Activated T-cell treated with anti-CD3 and anti-CD28 coated beads, Interleukin-2, amount 50 U/mL, for 72 hours (primary cell): ENCODE measurements around the gene MAN2A1. TPM values are rescaled to one million over a fixed set of nuclear protein-coding genes. Genes with fewer than 3 reads are reported as not detected.
A peak's percentile ranks its signal among the peaks of the same experiment; 100 is the strongest.
"Not testable (repeated sequence)": the region's sequence is repeated elsewhere in the genome, so short reads cannot be mapped to it uniquely, and the experiment has no call there.

Source experiments
- ATAC-seq, 2 donors: fragments of 150-1000 bp; cut with Tn5 transposase; replicated peaks in 1 of 2; 2 replicates each; pipeline ENCODE4 v1.10.0; 2021; ENCODE audit warnings: moderate library complexity in 2 of 2, mild to moderate bottlenecking in 1 of 2
- DNase-seq, 2 donors: peaks; one replicate each; pipeline ENCODE4 v3.0.0; 2021 to 2022; ENCODE audit warnings: mixed read lengths in 1 of 2
- H3K27ac Mint-ChIP-seq: one replicate; pipeline ENCODE4 v1.8.0; 2022; ENCODE audit warnings: mild to moderate bottlenecking, moderate library complexity, mixed read lengths
- H3K27me3 Mint-ChIP-seq: one replicate; pipeline ENCODE4 v1.8.0; 2022; ENCODE audit warnings: low read depth, mixed read lengths
- H3K36me3 Mint-ChIP-seq, 2 donors: one replicate each; pipeline ENCODE4 v1.8.0; 2022; ENCODE audit warnings: mixed read lengths in 2 of 2, mild to moderate bottlenecking in 1 of 2; ENCODE audit not compliant: insufficient read depth in 2 of 2
- H3K4me1 Mint-ChIP-seq: one replicate; pipeline ENCODE4 v1.8.0; 2022; ENCODE audit warnings: low read depth, mixed read lengths
- H3K4me3 Mint-ChIP-seq, 2 donors: one replicate each; pipeline ENCODE4 v1.8.0; 2022; ENCODE audit warnings: mild to moderate bottlenecking in 2 of 2, mixed read lengths in 2 of 2, moderate library complexity in 2 of 2
- H3K9me3 Mint-ChIP-seq, 2 donors: one replicate each; pipeline ENCODE4 v1.8.0; 2022; ENCODE audit warnings: mixed read lengths in 2 of 2
- total RNA-seq, 2 donors: library from RNA; stranded (reverse); gene quantifications; one replicate each; pipeline ENCODE4 v1.2.3, GENCODE V29; 2022

The MAN2A1 gene
- total RNA-seq, 2 donors from 2014 or later: 47.4 to 48.8 TPM

- DNase-seq (no peak), ATAC-seq (no peak)
- peaks cover 13 to 39% of the 10 kb centered on the region in 2 donors for H3K36me3 Mint-ChIP-seq
- no peaks in the 10 kb centered on the region for H3K27me3 Mint-ChIP-seq
- peak overlapping the region; percentile 50 for H3K27ac Mint-ChIP-seq
- no peaks in the 10 kb centered on the region for H3K4me1 Mint-ChIP-seq
- H3K9me3 Mint-ChIP-seq: peaks cover 0 to 6% of the 10 kb centered on the region in 2 donors
- no peak overlapping the region for H3K4me3 Mint-ChIP-seq
Measured at GRCh38 chr5:109830955-109831502, 141.3 kb downstream of the MAN2A1 start.

- H3K36me3 Mint-ChIP-seq: peaks cover 14 to 35% of the 10 kb centered on the region in 2 donors
- not testable (repeated sequence) for H3K4me3 Mint-ChIP-seq, H3K27ac Mint-ChIP-seq, ATAC-seq, H3K9me3 Mint-ChIP-seq, H3K27me3 Mint-ChIP-seq, H3K4me1 Mint-ChIP-seq, DNase-seq
Measured at GRCh38 chr5:109832207-109833188, 142.8 kb downstream of the MAN2A1 start.

GRCh38 chr5:109833946-109834345, 144.2 kb downstream of the MAN2A1 start:
- no peak for DNase-seq
- no peak for ATAC-seq
- Mint-ChIP-seq H3K27ac (no peak overlapping the region), H3K36me3 (peaks cover 14 to 33% of the 10 kb centered on the region in 2 donors), H3K9me3 (peaks cover 0 to 2% of the 10 kb centered on the region in 2 donors), H3K27me3 (no peaks in the 10 kb centered on the region), H3K4me1 (no peaks in the 10 kb centered on the region), H3K4me3 (no peak overlapping the region)

GRCh38 chr5:109836280-109836679, 146.6 kb downstream of the MAN2A1 start:
- Mint-ChIP-seq H3K27ac (no peak overlapping the region), H3K9me3 (no peaks in the 10 kb centered on the region), H3K27me3 (no peaks in the 10 kb centered on the region), H3K36me3 (peaks cover 13 to 30% of the 10 kb centered on the region in 2 donors), H3K4me3 (no peak overlapping the region), H3K4me1 (no peaks in the 10 kb centered on the region)
- no peak for DNase-seq
- ATAC-seq: no peak

GRCh38 chr5:109837231-109837861, 147.6 kb downstream of the MAN2A1 start:
- H3K4me3 Mint-ChIP-seq: no peak overlapping the region
- ATAC-seq: no peak
- no peaks in the 10 kb centered on the region for H3K27me3 Mint-ChIP-seq
- H3K9me3 Mint-ChIP-seq: no peaks in the 10 kb centered on the region
- no peak overlapping the region for H3K27ac Mint-ChIP-seq
- no peaks in the 10 kb centered on the region for H3K4me1 Mint-ChIP-seq
- no peak for DNase-seq
- peaks cover 10 to 27% of the 10 kb centered on the region in 2 donors for H3K36me3 Mint-ChIP-seq

- peaks cover 11 to 26% of the 10 kb centered on the region in 2 donors for H3K36me3 Mint-ChIP-seq
- no peaks in the 10 kb centered on the region for H3K4me1 Mint-ChIP-seq
- DNase-seq (no peak), ATAC-seq (no peak)
- H3K9me3 Mint-ChIP-seq: no peaks in the 10 kb centered on the region
- H3K4me3 Mint-ChIP-seq: no peak overlapping the region
- H3K27me3 Mint-ChIP-seq: no peaks in the 10 kb centered on the region
- no peak overlapping the region for H3K27ac Mint-ChIP-seq
Measured at GRCh38 chr5:109838157-109838556, 148.4 kb downstream of the MAN2A1 start.

- Mint-ChIP-seq H3K27me3 (no peaks in the 10 kb centered on the region), H3K27ac (no peak overlapping the region), H3K4me1 (peaks cover 21% of the 10 kb centered on the region), H3K36me3 (peaks cover 19 to 43% of the 10 kb centered on the region in 2 donors), H3K9me3 (peaks cover 5 to 6% of the 10 kb centered on the region in 2 donors), H3K4me3 (no peak overlapping the region)
- DNase-seq (no peak), ATAC-seq (no peak)
Measured at GRCh38 chr5:109844148-109844547, 154.4 kb downstream of the MAN2A1 start.

GRCh38 chr5:109844695-109845094, 155.0 kb downstream of the MAN2A1 start:
- H3K4me3 Mint-ChIP-seq: no peak overlapping the region
- H3K9me3 Mint-ChIP-seq: peaks cover 5 to 9% of the 10 kb centered on the region in 2 donors
- H3K27ac Mint-ChIP-seq: no peak overlapping the region
- DNase-seq: no peak
- peaks cover 24 to 49% of the 10 kb centered on the region in 2 donors for H3K36me3 Mint-ChIP-seq
- H3K4me1 Mint-ChIP-seq: peaks cover 26% of the 10 kb centered on the region
- no peak for ATAC-seq
- H3K27me3 Mint-ChIP-seq: no peaks in the 10 kb centered on the region

- Mint-ChIP-seq H3K4me3 (no peak overlapping the region), H3K4me1 (peaks cover 49% of the 10 kb centered on the region), H3K9me3 (peaks cover 5 to 9% of the 10 kb centered on the region in 2 donors), H3K36me3 (peaks cover 22 to 49% of the 10 kb centered on the region in 2 donors), H3K27ac (peak overlapping the region; percentile 56), H3K27me3 (no peaks in the 10 kb centered on the region)
- DNase-seq (no peak), ATAC-seq (no peak)
Measured at GRCh38 chr5:109848130-109848529, 158.4 kb downstream of the MAN2A1 start.

GRCh38 chr5:109849478-109850088, 159.9 kb downstream of the MAN2A1 start:
- H3K27ac Mint-ChIP-seq: peak overlapping the region; percentile 56
- no peak for DNase-seq

GRCh38 chr5:109852371-109853155, 162.8 kb downstream of the MAN2A1 start:
- ATAC-seq (peak; percentile 89 to 90), DNase-seq (no peak)
- H3K4me3 Mint-ChIP-seq: no peak overlapping the region
- H3K9me3 Mint-ChIP-seq: peaks cover 5 to 9% of the 10 kb centered on the region in 2 donors
- peak overlapping the region; percentile 87 for H3K27ac Mint-ChIP-seq
- H3K4me1 Mint-ChIP-seq: peaks cover 68% of the 10 kb centered on the region
- no peaks in the 10 kb centered on the region for H3K27me3 Mint-ChIP-seq
- H3K36me3 Mint-ChIP-seq: peaks cover 17 to 39% of the 10 kb centered on the region in 2 donors

More at GRCh38 chr5:109849478-109850088, 159.9 kb downstream of the MAN2A1 start:
- H3K27me3 Mint-ChIP-seq: no peaks in the 10 kb centered on the region
- no peak for ATAC-seq
- H3K9me3 Mint-ChIP-seq: peaks cover 5 to 9% of the 10 kb centered on the region in 2 donors
- H3K4me3 Mint-ChIP-seq: peak overlapping the region in 1 of 2 donors; percentile 7
- H3K36me3 Mint-ChIP-seq: peaks cover 21 to 46% of the 10 kb centered on the region in 2 donors
- H3K4me1 Mint-ChIP-seq: peaks cover 57% of the 10 kb centered on the region

- no peak for ATAC-seq
- no peak for DNase-seq
- H3K27ac Mint-ChIP-seq: no peak overlapping the region
- peaks cover 15 to 35% of the 10 kb centered on the region in 2 donors for H3K36me3 Mint-ChIP-seq
- H3K4me3 Mint-ChIP-seq: no peak overlapping the region
- H3K9me3 Mint-ChIP-seq: peaks cover 4 to 8% of the 10 kb centered on the region in 2 donors
- peaks cover 72% of the 10 kb centered on the region for H3K4me1 Mint-ChIP-seq
- H3K27me3 Mint-ChIP-seq: no peaks in the 10 kb centered on the region
Measured at GRCh38 chr5:109853377-109853776, 163.7 kb downstream of the MAN2A1 start.
